H9 (cell line): ENCODE results near the gene NR1D1. TPM values are rescaled to one million over a fixed set of nuclear protein-coding genes. Genes with fewer than 3 reads are reported as not detected.

Experiments used
- DNase-seq: peaks from one replicate; pipeline ENCODE4 v3.0.0-alpha.2; 2017
- H2AFZ ChIP-seq: one replicate; pipeline ENCODE4 v1.6.1; 2013; ENCODE audit warnings: mild to moderate bottlenecking, low read length, control low read depth, moderate library complexity
- H2AK5ac ChIP-seq: 2 replicates; pipeline ENCODE4 v1.6.1; 2013; ENCODE audit warnings: low read length, control low read depth, mixed read lengths; ENCODE audit not compliant: insufficient read length
- H2BK120ac ChIP-seq: one replicate; pipeline ENCODE4 v1.6.1; 2013; ENCODE audit warnings: low read depth, mild to moderate bottlenecking, low read length, control low read depth, inconsistent platforms; ENCODE audit not compliant: poor library complexity, severe bottlenecking
- H2BK12ac ChIP-seq: 2 replicates; pipeline ENCODE4 v1.6.1; 2013; ENCODE audit warnings: low read length, control low read depth, mixed read lengths, low read depth; ENCODE audit not compliant: insufficient read length
- H2BK15ac ChIP-seq: 2 replicates; pipeline ENCODE4 v1.6.1; 2013; ENCODE audit warnings: low read depth, low read length, control low read depth
- H2BK20ac ChIP-seq: one replicate; pipeline ENCODE4 v1.6.1; 2013; ENCODE audit warnings: low read depth, mild to moderate bottlenecking, low read length, control low read depth, inconsistent platforms; ENCODE audit not compliant: poor library complexity, severe bottlenecking
- H2BK5ac ChIP-seq: 2 replicates; pipeline ENCODE4 v1.6.1; 2013; ENCODE audit warnings: low read length, control low read depth, mixed read lengths; ENCODE audit not compliant: insufficient read length
- H3K14ac ChIP-seq: 2 replicates; pipeline ENCODE4 v1.6.1; 2013; ENCODE audit warnings: low read length, control low read depth; ENCODE audit not compliant: insufficient read depth
- H3K18ac ChIP-seq: 2 replicates; pipeline ENCODE4 v1.6.1; 2013; ENCODE audit warnings: low read depth, mild to moderate bottlenecking, mixed read lengths, low read length, control low read depth; ENCODE audit not compliant: insufficient read length
- H3K23ac ChIP-seq: 2 replicates; pipeline ENCODE4 v1.6.1; 2013; ENCODE audit warnings: low read length, control low read depth, mixed read lengths, low read depth; ENCODE audit not compliant: insufficient read length
- H3K23me2 ChIP-seq: 2 replicates; pipeline ENCODE4 v1.6.1; 2013; ENCODE audit warnings: low read depth, mild to moderate bottlenecking, mixed read lengths, low read length, control low read depth; ENCODE audit not compliant: insufficient read length, poor library complexity, severe bottlenecking
- H3K27ac ChIP-seq: 2 replicates; pipeline ENCODE4 v1.5.1; 2013; ENCODE audit warnings: low read length, control low read depth, mixed read lengths, low read depth; ENCODE audit not compliant: insufficient read length
- H3K27me3 ChIP-seq: 2 replicates; pipeline ENCODE4 v1.6.1; 2013; ENCODE audit warnings: low read length, control low read depth, inconsistent platforms; ENCODE audit not compliant: insufficient read depth
- H3K4ac ChIP-seq: 2 replicates; pipeline ENCODE4 v1.6.1; 2013; ENCODE audit warnings: low read depth, mild to moderate bottlenecking, control low read depth, inconsistent platforms, low read length, moderate library complexity
- H3K4me1 ChIP-seq: 2 replicates; pipeline ENCODE4 v1.6.1; 2013; ENCODE audit warnings: low read length, control low read depth, inconsistent platforms; ENCODE audit not compliant: insufficient read depth
- H3K4me2 ChIP-seq: 2 replicates; pipeline ENCODE4 v1.6.1; 2013; ENCODE audit warnings: low read length, control low read depth, mixed read lengths; ENCODE audit not compliant: insufficient read length, insufficient read depth
- H3K56ac ChIP-seq: 2 replicates; pipeline ENCODE4 v1.6.1; 2013; ENCODE audit warnings: low read depth, mild to moderate bottlenecking, mixed read lengths, low read length, control low read depth; ENCODE audit not compliant: insufficient read length
- H3K79me1 ChIP-seq: 2 replicates; pipeline ENCODE4 v1.6.1; 2013; ENCODE audit warnings: low read depth, mild to moderate bottlenecking, moderate library complexity, low read length, control low read depth, inconsistent platforms; ENCODE audit not compliant: insufficient read depth, poor library complexity, severe bottlenecking
- H3K79me2 ChIP-seq: 2 replicates; pipeline ENCODE4 v1.6.1; 2013; ENCODE audit warnings: low read length, control low read depth, inconsistent platforms; ENCODE audit not compliant: insufficient read depth
- H3K9ac ChIP-seq: 2 replicates; pipeline ENCODE4 v1.6.1; 2013; ENCODE audit warnings: low read length, control low read depth, mixed read lengths; ENCODE audit not compliant: insufficient read length; ENCODE audit errors: extremely low read depth
- H3K9me3 ChIP-seq: one replicate; pipeline ENCODE4 v1.6.1; 2013; ENCODE audit warnings: low read depth, low read length, inconsistent platforms; ENCODE audit not compliant: control insufficient read depth
- H3T11ph ChIP-seq: one replicate; pipeline ENCODE4 v1.6.1; 2013; ENCODE audit warnings: mild to moderate bottlenecking, low read length, control low read depth, inconsistent platforms
- H4K20me1 ChIP-seq: one replicate; pipeline ENCODE4 v1.6.1; 2013; ENCODE audit not compliant: control insufficient read depth, insufficient read length, insufficient read depth
- H4K5ac ChIP-seq: 2 replicates; pipeline ENCODE4 v1.6.1; 2013; ENCODE audit warnings: low read depth, mild to moderate bottlenecking, mixed read lengths, low read length, control low read depth; ENCODE audit not compliant: insufficient read length
- H4K8ac ChIP-seq: replicated peaks from 2 replicates; pipeline ENCODE4 v1.6.1; 2013; ENCODE audit warnings: low read length, control low read depth, mixed read lengths, low read depth; ENCODE audit not compliant: insufficient read length
- H4K91ac ChIP-seq: 2 replicates; pipeline ENCODE4 v1.6.1; 2013; ENCODE audit warnings: low read depth, mild to moderate bottlenecking, moderate library complexity, mixed read lengths, low read length, control low read depth; ENCODE audit not compliant: insufficient read length
- H3K27ac Mint-ChIP-seq, 3 experiments: 2 replicates in 2 of 3; 3 replicates in 1 of 3; pipeline ENCODE4 v1.8.0; 2020 to 2021; ENCODE audit warnings: mixed read lengths in 3 of 3, mild to moderate bottlenecking in 1 of 3, moderate library complexity in 1 of 3
- H3K27me3 Mint-ChIP-seq: 2 replicates; pipeline ENCODE4 v1.8.0; 2021; ENCODE audit warnings: low read depth, mild to moderate bottlenecking, moderate library complexity, mixed read lengths
- H3K36me3 Mint-ChIP-seq, 3 experiments: 2 replicates in 2 of 3; 3 replicates in 1 of 3; pipeline ENCODE4 v1.8.0; 2020 to 2021; ENCODE audit warnings: low read depth in 3 of 3, mixed read lengths in 3 of 3; ENCODE audit not compliant: insufficient read depth in 1 of 3
- H3K4me1 Mint-ChIP-seq, 2 experiments: 2 replicates each; pipeline ENCODE4 v1.8.0; 2020; ENCODE audit warnings: mixed read lengths in 2 of 2
- H3K4me3 Mint-ChIP-seq, 2 experiments: 2 replicates in 1 of 2; 3 replicates in 1 of 2; pipeline ENCODE4 v1.8.0; 2020 to 2021; ENCODE audit warnings: mild to moderate bottlenecking in 2 of 2, mixed read lengths in 2 of 2, moderate library complexity in 1 of 2
- H3K9me3 Mint-ChIP-seq, 2 experiments: 2 replicates in 1 of 2; 3 replicates in 1 of 2; pipeline ENCODE4 v1.8.0; 2020; ENCODE audit warnings: mild to moderate bottlenecking in 2 of 2, mixed read lengths in 2 of 2, moderate library complexity in 1 of 2
- CTCF ChIP-seq: fragments of 200-600 bp; sonication (generic); conservative IDR thresholded peaks from 3 replicates; pipeline ENCODE4 v1.8.0; 2021; ENCODE audit warnings: antibody characterized with exemption, mild to moderate bottlenecking
- WGBS: extraction: QIAGEN DNeasy Blood & Tissue Kit; methylation state at CpG from one replicate; pipeline ENCODE4 v1.1.7; 2013; ENCODE audit warnings: missing lambda C conversion rate, low lambda C conversion rate, mixed read lengths; ENCODE audit not compliant: insufficient read length; ENCODE audit errors: extremely low coverage; 5-methylcytosine and 5-hydroxymethylcytosine counted together
- total RNA-seq: library from RNA; stranded (reverse); gene quantifications from 2 replicates; pipeline ENCODE4 v1.2.1, GENCODE V29; 2021

The NR1D1 gene
- total RNA-seq, 1 experiment from 2014 or later, result 8.6 TPM

- H2BK5ac ChIP-seq, result no peak overlapping the region
- H2BK15ac ChIP-seq, result no peak overlapping the region
- H3K9me3 Mint-ChIP-seq, result peaks cover 0 to 2% of the 10 kb centered on the region in 2 experiments; a peak in 1 of 5 replicates
- no peak overlapping the region for H3K9ac ChIP-seq
- H2BK120ac ChIP-seq, result no peak overlapping the region
- H3K56ac ChIP-seq, result no peak overlapping the region
- peaks cover 2% of the 10 kb centered on the region for H4K20me1 ChIP-seq
- no peak overlapping the region for H3K4ac ChIP-seq
- DNase-seq, result peak; percentile 64
- H3K4me1 Mint-ChIP-seq, result peaks cover 9 to 46% of the 10 kb centered on the region in 2 experiments; a peak in 3 of 4 replicates
- H4K8ac ChIP-seq, result no peak overlapping the region
- TF ChIP-seq CTCF, result no peak
- H3K4me3 Mint-ChIP-seq, result no peak overlapping the region; a peak in 1 of 5 replicates
- H3K23ac ChIP-seq, result no peak overlapping the region
- H3K27ac Mint-ChIP-seq, result no peak overlapping the region; a peak in 2 of 7 replicates
- H2BK20ac ChIP-seq, result no peak overlapping the region
- H3K27ac ChIP-seq, result no peak overlapping the region
- no peak overlapping the region for H3K14ac ChIP-seq
- H2BK12ac ChIP-seq, result no peak overlapping the region
- no peaks in the 10 kb centered on the region for H3K79me2 ChIP-seq
- no peak overlapping the region for H3K4me2 ChIP-seq
- H3K27me3 ChIP-seq, result no peaks in the 10 kb centered on the region
- H2AFZ ChIP-seq, result no peak overlapping the region
- no peaks in the 10 kb centered on the region; the same call in 1 of the 2 replicates for H3K4me1 ChIP-seq
- H3K9me3 ChIP-seq, result no peaks in the 10 kb centered on the region
- H4K91ac ChIP-seq, result no peak overlapping the region
- no peak overlapping the region for H2AK5ac ChIP-seq
- no peaks in the 10 kb centered on the region for H3K27me3 Mint-ChIP-seq
- no peaks in the 10 kb centered on the region for H3K79me1 ChIP-seq
- no peak overlapping the region for H3T11ph ChIP-seq
- H4K5ac ChIP-seq, result no peak overlapping the region
- WGBS, result no CpG with 5 or more reads among the region's 18 CpGs
- H3K36me3 Mint-ChIP-seq, result peaks cover 32 to 53% (median 41%) of the 10 kb centered on the region in 3 experiments
- H3K18ac ChIP-seq, result no peak overlapping the region
- no peaks in the 10 kb centered on the region for H3K23me2 ChIP-seq
Observed at GRCh38 chr17:40091691-40092397, 8.5 kb downstream of the NR1D1 start.
